Neural cell (in vitro differentiated cells): ENCODE results near the gene THAP2. TPM values are rescaled to one million over a fixed set of nuclear protein-coding genes. Genes with fewer than 3 reads are reported as not detected.

Experiments used
- H2AFZ ChIP-seq: fragments of 200-600, 300-800 bp; sonication (generic), shearing (Covaris generic); 2 replicates; pipeline ENCODE4 v1.6.0; 2014; ENCODE audit warnings: low read depth, mild to moderate bottlenecking, antibody characterized with exemption, low read length, moderate library complexity
- H3F3A ChIP-seq: fragments of 200-600 bp; shearing (Covaris generic); 2 replicates; pipeline ENCODE4 v1.6.1; 2016; ENCODE audit warnings: mild to moderate bottlenecking, moderate library complexity, mixed read lengths, antibody characterized with exemption, low read length; ENCODE audit not compliant: insufficient read depth, poor library complexity, severe bottlenecking
- H3K27ac ChIP-seq: fragments of 200-600, 300-800 bp; sonication (generic), shearing (Covaris generic); 2 replicates; pipeline ENCODE4 v1.5.1; 2014; ENCODE audit warnings: mild to moderate bottlenecking, low read length, moderate library complexity
- H3K27me3 ChIP-seq: fragments of 300-800, 200-600 bp; sonication (generic), shearing (Covaris generic); 2 replicates; pipeline ENCODE4 v1.6.0; 2014; ENCODE audit warnings: mild to moderate bottlenecking, low read depth, low read length, moderate library complexity; ENCODE audit not compliant: insufficient read depth
- H3K36me3 ChIP-seq: fragments of 300-800, 200-600 bp; sonication (generic), shearing (Covaris generic); 2 replicates; pipeline ENCODE4 v1.5.1; 2014; ENCODE audit warnings: mild to moderate bottlenecking, antibody characterized with exemption, low read length, moderate library complexity; ENCODE audit not compliant: insufficient read depth
- H3K4me2 ChIP-seq: fragments of 300-800, 200-600 bp; sonication (generic), shearing (Covaris generic); 2 replicates; pipeline ENCODE4 v1.6.0; 2014; ENCODE audit warnings: mild to moderate bottlenecking, low read length
- H3K4me3 ChIP-seq: fragments of 300-800, 200-600 bp; sonication (generic), shearing (Covaris generic); 2 replicates; pipeline ENCODE4 v1.5.1; 2014; ENCODE audit warnings: mild to moderate bottlenecking, low read length, moderate library complexity
- H3K79me2 ChIP-seq: fragments of 200-600 bp; shearing (Covaris generic); replicated peaks from 2 replicates; pipeline ENCODE4 v1.6.0; 2014; ENCODE audit warnings: mild to moderate bottlenecking, low read length, moderate library complexity; ENCODE audit not compliant: insufficient read depth
- H3K9ac ChIP-seq: fragments of 300-800, 200-600 bp; sonication (generic), shearing (Covaris generic); 2 replicates; pipeline ENCODE4 v1.6.1; 2016; ENCODE audit warnings: mild to moderate bottlenecking, low read length, mixed read lengths
- H3K9me2 ChIP-seq: fragments of 200-600 bp; shearing (Covaris generic); 2 replicates; pipeline ENCODE4 v1.6.1; 2016; ENCODE audit warnings: mild to moderate bottlenecking, low read length, mixed read lengths; ENCODE audit not compliant: insufficient read depth
- H3K9me3 ChIP-seq: fragments of 200-600, 300-800 bp; sonication (generic), shearing (Covaris generic); 2 replicates; pipeline ENCODE4 v1.6.1; 2016; ENCODE audit warnings: mild to moderate bottlenecking, mixed run types, low read length, moderate library complexity, mixed read lengths
- H4K20me1 ChIP-seq: fragments of 200-600 bp; shearing (Covaris generic); 2 replicates; pipeline ENCODE4 v1.6.1; 2016; ENCODE audit warnings: mild to moderate bottlenecking, mixed run types; ENCODE audit not compliant: insufficient read depth
- EP300 ChIP-seq: fragments of 450-650 bp; conservative IDR thresholded peaks from 2 replicates; pipeline ENCODE4 v1.6.1; 2014; ENCODE audit warnings: antibody characterized with exemption, mild to moderate bottlenecking, moderate library complexity; ENCODE audit not compliant: poor library complexity, severe bottlenecking
- EZH2 ChIP-seq: fragments of 200-600, 300-800 bp; shearing (Covaris generic), sonication (generic); IDR thresholded peaks from 2 replicates; pipeline ENCODE4 v1.6.1; 2014; ENCODE audit warnings: antibody characterized with exemption, low read length, borderline replicate concordance, mild to moderate bottlenecking; ENCODE audit not compliant: insufficient read depth, poor library complexity, severe bottlenecking
- MXI1 ChIP-seq: fragments of 450-650 bp; conservative IDR thresholded peaks from 2 replicates; pipeline ENCODE4 v1.6.1; 2014; ENCODE audit warnings: antibody characterized with exemption, mild to moderate bottlenecking; ENCODE audit not compliant: poor library complexity, severe bottlenecking
- POLR2AphosphoS5 ChIP-seq: IDR thresholded peaks from 2 replicates; pipeline ENCODE4 v1.6.1; 2012
- RAD21 ChIP-seq: fragments of 450-650 bp; conservative IDR thresholded peaks from 2 replicates; pipeline ENCODE4 v1.6.1; 2014; ENCODE audit warnings: antibody characterized with exemption, mild to moderate bottlenecking, moderate library complexity
- SMC3 ChIP-seq: fragments of 450-650 bp; conservative IDR thresholded peaks from 2 replicates; pipeline ENCODE4 v1.6.1; 2014; ENCODE audit warnings: antibody characterized with exemption, mild to moderate bottlenecking, moderate library complexity; ENCODE audit not compliant: poor library complexity
- TAF1 ChIP-seq: IDR thresholded peaks from 2 replicates; pipeline ENCODE4 v1.6.1; 2012; ENCODE audit warnings: low read depth
- polyA plus RNA-seq: library from polyadenylated mRNA; depleted of rRNA; stranded (reverse); fragments of >200 nt; gene quantifications from 2 replicates; pipeline ENCODE4 v1.2.3, GENCODE V29; 2014
- TF ChIP-seq, protein P1 (sequence below): fragments of 450-650 bp; IDR thresholded peaks from 2 replicates; pipeline ENCODE4 v1.5.1; 2014; ENCODE audit warnings: antibody characterized with exemption, mild to moderate bottlenecking, moderate library complexity; ENCODE audit not compliant: poor library complexity, severe bottlenecking
- TF ChIP-seq, protein P2 (sequence below): IDR thresholded peaks from 2 replicates; pipeline ENCODE4 v1.6.1; 2012; ENCODE audit warnings: borderline replicate concordance

Gene THAP2
- polyA plus RNA-seq, 1 donor from 2014 or later: 15.5 TPM

DNA sequence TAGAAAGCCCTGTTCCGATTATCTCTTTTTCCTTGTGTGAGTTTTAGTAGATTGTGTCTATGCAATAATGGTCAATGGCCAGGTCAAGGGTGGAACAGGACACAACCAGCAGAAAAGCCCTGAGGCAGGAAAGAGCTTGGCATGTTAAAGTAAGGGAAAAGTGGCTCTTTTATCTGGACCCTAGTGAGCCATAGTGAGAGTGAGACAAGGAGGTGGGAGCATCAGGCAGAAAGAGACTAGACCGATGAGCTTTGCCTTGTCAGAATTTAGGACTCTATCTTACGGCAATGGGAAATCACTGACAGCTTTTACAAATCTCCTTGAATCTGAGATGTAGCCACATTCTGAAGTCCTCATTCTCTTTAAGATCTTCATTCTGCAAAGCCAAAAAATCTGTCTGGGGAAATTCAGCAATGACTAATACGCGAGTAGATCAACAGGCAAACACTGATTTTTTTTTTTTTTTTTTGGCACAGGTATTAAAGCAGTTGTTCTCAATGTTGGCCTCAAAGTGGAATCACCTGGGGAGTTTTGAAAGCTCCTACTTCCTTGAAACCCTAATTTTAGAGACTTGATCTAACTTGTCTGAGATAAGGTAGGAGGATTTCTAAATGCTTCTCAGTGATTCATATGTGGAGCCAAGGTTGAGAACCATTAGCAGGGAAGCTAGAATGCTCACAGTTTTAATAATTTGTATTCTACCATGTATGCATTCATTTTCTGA is 55.7 kb downstream of the THAP2 start:
- no peaks in the 10 kb centered on the region for H3K9me3 ChIP-seq
- no peak overlapping the region for H3K4me2 ChIP-seq
- no peaks in the 10 kb centered on the region for H4K20me1 ChIP-seq
- H3F3A ChIP-seq: no peaks in the 10 kb centered on the region
- no peak overlapping the region for H3K27ac ChIP-seq
- no peak overlapping the region for H3K9ac ChIP-seq
- TF ChIP-seq TAF1 (no peak), EP300 (no peak), MXI1 (no peak), RAD21 (no peak), SMC3 (no peak), POLR2AphosphoS5 (no peak), EZH2 (no peak)
- TF ChIP-seq, protein P1, sequence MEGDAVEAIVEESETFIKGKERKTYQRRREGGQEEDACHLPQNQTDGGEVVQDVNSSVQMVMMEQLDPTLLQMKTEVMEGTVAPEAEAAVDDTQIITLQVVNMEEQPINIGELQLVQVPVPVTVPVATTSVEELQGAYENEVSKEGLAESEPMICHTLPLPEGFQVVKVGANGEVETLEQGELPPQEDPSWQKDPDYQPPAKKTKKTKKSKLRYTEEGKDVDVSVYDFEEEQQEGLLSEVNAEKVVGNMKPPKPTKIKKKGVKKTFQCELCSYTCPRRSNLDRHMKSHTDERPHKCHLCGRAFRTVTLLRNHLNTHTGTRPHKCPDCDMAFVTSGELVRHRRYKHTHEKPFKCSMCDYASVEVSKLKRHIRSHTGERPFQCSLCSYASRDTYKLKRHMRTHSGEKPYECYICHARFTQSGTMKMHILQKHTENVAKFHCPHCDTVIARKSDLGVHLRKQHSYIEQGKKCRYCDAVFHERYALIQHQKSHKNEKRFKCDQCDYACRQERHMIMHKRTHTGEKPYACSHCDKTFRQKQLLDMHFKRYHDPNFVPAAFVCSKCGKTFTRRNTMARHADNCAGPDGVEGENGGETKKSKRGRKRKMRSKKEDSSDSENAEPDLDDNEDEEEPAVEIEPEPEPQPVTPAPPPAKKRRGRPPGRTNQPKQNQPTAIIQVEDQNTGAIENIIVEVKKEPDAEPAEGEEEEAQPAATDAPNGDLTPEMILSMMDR: no peak
- TF ChIP-seq, protein P2, sequence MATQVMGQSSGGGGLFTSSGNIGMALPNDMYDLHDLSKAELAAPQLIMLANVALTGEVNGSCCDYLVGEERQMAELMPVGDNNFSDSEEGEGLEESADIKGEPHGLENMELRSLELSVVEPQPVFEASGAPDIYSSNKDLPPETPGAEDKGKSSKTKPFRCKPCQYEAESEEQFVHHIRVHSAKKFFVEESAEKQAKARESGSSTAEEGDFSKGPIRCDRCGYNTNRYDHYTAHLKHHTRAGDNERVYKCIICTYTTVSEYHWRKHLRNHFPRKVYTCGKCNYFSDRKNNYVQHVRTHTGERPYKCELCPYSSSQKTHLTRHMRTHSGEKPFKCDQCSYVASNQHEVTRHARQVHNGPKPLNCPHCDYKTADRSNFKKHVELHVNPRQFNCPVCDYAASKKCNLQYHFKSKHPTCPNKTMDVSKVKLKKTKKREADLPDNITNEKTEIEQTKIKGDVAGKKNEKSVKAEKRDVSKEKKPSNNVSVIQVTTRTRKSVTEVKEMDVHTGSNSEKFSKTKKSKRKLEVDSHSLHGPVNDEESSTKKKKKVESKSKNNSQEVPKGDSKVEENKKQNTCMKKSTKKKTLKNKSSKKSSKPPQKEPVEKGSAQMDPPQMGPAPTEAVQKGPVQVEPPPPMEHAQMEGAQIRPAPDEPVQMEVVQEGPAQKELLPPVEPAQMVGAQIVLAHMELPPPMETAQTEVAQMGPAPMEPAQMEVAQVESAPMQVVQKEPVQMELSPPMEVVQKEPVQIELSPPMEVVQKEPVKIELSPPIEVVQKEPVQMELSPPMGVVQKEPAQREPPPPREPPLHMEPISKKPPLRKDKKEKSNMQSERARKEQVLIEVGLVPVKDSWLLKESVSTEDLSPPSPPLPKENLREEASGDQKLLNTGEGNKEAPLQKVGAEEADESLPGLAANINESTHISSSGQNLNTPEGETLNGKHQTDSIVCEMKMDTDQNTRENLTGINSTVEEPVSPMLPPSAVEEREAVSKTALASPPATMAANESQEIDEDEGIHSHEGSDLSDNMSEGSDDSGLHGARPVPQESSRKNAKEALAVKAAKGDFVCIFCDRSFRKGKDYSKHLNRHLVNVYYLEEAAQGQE: no peak
- no peaks in the 10 kb centered on the region for H3K79me2 ChIP-seq
- H3K4me3 ChIP-seq: no peak overlapping the region
- no peak overlapping the region for H2AFZ ChIP-seq
- H3K36me3 ChIP-seq: no peaks in the 10 kb centered on the region
- H3K27me3 ChIP-seq: no peaks in the 10 kb centered on the region
- no peaks in the 10 kb centered on the region for H3K9me2 ChIP-seq

DNA sequence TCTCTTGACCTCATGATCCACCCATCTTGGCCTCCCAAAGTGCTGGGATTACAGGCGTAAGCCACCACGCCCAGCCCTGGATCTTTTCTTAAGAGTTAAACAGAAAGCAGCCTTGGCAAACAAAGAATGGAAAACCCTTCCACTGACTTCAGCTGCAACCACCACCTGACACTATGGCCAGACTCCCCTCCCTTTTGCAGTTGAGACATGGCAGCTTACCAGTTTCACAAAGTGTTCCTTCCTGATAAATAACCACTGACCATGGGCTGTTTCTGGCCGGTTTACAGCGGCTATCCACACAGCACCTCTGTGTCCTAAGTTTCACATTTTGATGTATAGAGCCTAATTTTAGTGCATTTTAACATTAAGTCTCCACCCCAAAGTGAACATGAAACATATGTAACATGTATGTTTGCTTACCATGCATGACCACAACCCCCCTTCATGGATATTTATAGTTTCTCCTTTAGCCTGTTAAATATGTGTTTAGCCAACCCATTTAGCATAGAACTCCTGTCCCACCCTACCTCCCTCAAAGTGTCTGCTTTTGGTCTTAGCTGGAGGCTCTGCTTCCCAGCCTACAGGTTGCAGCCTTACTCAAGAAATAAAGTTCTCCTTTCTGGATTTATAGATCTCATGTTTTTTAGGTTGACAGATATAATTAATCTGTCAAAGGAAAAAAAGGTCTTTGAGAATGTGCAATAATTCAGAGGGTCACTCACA is 57.8 kb downstream of the THAP2 start:
- Histone ChIP-seq H3K9me3 (no peaks in the 10 kb centered on the region), H3K27me3 (no peaks in the 10 kb centered on the region), H3K79me2 (no peaks in the 10 kb centered on the region), H3K36me3 (no peaks in the 10 kb centered on the region), H3K4me3 (no peak overlapping the region), H2AFZ (no peak overlapping the region), H3F3A (no peaks in the 10 kb centered on the region), H3K9me2 (no peaks in the 10 kb centered on the region), H3K27ac (no peak overlapping the region), H3K9ac (no peak overlapping the region), H3K4me2 (no peak overlapping the region), H4K20me1 (no peaks in the 10 kb centered on the region)
- TF ChIP-seq EP300 (no peak), TAF1 (no peak), SMC3 (no peak)
- TF ChIP-seq, protein P1: no peak
